ENCODE measurements around the gene PLCB1.

The PLCB1 gene

GRCh38 chr20:8474027-8474668 is 342.1 kb downstream of the PLCB1 start:
- TF ChIP-seq GATA3 (IDR thresholded peaks at IDR 0.05; ENCODE audit: low read depth, low read length) = no peak
- TF ChIP-seq GATA2 (IDR thresholded peaks at IDR 0.05; ENCODE audit: low read depth, low read length) = no peak

- TF ChIP-seq GATA2 (IDR thresholded peaks at IDR 0.05; ENCODE audit: low read depth, low read length) (no peak), GATA3 (IDR thresholded peaks at IDR 0.05; ENCODE audit: low read depth, low read length) (no peak)
Observed at GRCh38 chr20:8476021-8476420, 344.0 kb downstream of the PLCB1 start.

- TF ChIP-seq GATA2 (IDR thresholded peaks at IDR 0.05; ENCODE audit: low read depth, low read length) = no peak
- no peak for TF ChIP-seq GATA3 (IDR thresholded peaks at IDR 0.05; ENCODE audit: low read depth, low read length)
Observed at GRCh38 chr20:8480597-8480996, 348.5 kb downstream of the PLCB1 start.

- TF ChIP-seq GATA2 (IDR thresholded peaks at IDR 0.05; ENCODE audit: low read depth, low read length) (no peak), GATA3 (IDR thresholded peaks at IDR 0.05; ENCODE audit: low read depth, low read length) (no peak)
Observed at GRCh38 chr20:8487696-8488095, 355.6 kb downstream of the PLCB1 start.

GRCh38 chr20:8489094-8489883 is 357.2 kb downstream of the PLCB1 start:
- no peak for TF ChIP-seq GATA2 (IDR thresholded peaks at IDR 0.05; ENCODE audit: low read depth, low read length)
- TF ChIP-seq GATA3 (IDR thresholded peaks at IDR 0.05; ENCODE audit: low read depth, low read length) = no peak

GRCh38 chr20:8490076-8490830 is 358.2 kb downstream of the PLCB1 start:
- TF ChIP-seq GATA2 (IDR thresholded peaks at IDR 0.05; ENCODE audit: low read depth, low read length) = no peak
- TF ChIP-seq GATA3 (IDR thresholded peaks at IDR 0.05; ENCODE audit: low read depth, low read length) = no peak

- no peak for TF ChIP-seq GATA3 (IDR thresholded peaks at IDR 0.05; ENCODE audit: low read depth, low read length)
- TF ChIP-seq GATA2 (IDR thresholded peaks at IDR 0.05; ENCODE audit: low read depth, low read length) = no peak
Observed at GRCh38 chr20:8492173-8492572, 360.1 kb downstream of the PLCB1 start.

GRCh38 chr20:8498571-8498970 is 366.5 kb downstream of the PLCB1 start:
- TF ChIP-seq GATA3 (IDR thresholded peaks at IDR 0.05; ENCODE audit: low read depth, low read length) (no peak), GATA2 (IDR thresholded peaks at IDR 0.05; ENCODE audit: low read depth, low read length) (no peak)

- TF ChIP-seq GATA2 (IDR thresholded peaks at IDR 0.05; ENCODE audit: low read depth, low read length) = no peak
- TF ChIP-seq GATA3 (IDR thresholded peaks at IDR 0.05; ENCODE audit: low read depth, low read length) = no peak
Observed at GRCh38 chr20:8504030-8504429, 372.0 kb downstream of the PLCB1 start.

GRCh38 chr20:8505476-8506200 is 373.6 kb downstream of the PLCB1 start:
- TF ChIP-seq GATA2 (IDR thresholded peaks at IDR 0.05; ENCODE audit: low read depth, low read length) (no peak), GATA3 (IDR thresholded peaks at IDR 0.05; ENCODE audit: low read depth, low read length) (no peak)

- no peak for TF ChIP-seq GATA3 (IDR thresholded peaks at IDR 0.05; ENCODE audit: low read depth, low read length)
- TF ChIP-seq GATA2 (IDR thresholded peaks at IDR 0.05; ENCODE audit: low read depth, low read length) = no peak
Observed at GRCh38 chr20:8507231-8507630, 375.2 kb downstream of the PLCB1 start.

- peak; percentile 79 for TF ChIP-seq GATA2 (IDR thresholded peaks at IDR 0.05; ENCODE audit: low read depth, low read length)
- TF ChIP-seq GATA3 (IDR thresholded peaks at IDR 0.05; ENCODE audit: low read depth, low read length) = peak; percentile 95
Observed at GRCh38 chr20:8509809-8510208, 377.7 kb downstream of the PLCB1 start.

- no peak for TF ChIP-seq GATA3 (IDR thresholded peaks at IDR 0.05; ENCODE audit: low read depth, low read length)
- no peak for TF ChIP-seq GATA2 (IDR thresholded peaks at IDR 0.05; ENCODE audit: low read depth, low read length)
Observed at GRCh38 chr20:8510808-8511207, 378.7 kb downstream of the PLCB1 start.

- TF ChIP-seq GATA2 (IDR thresholded peaks at IDR 0.05; ENCODE audit: low read depth, low read length) = no peak
- no peak for TF ChIP-seq GATA3 (IDR thresholded peaks at IDR 0.05; ENCODE audit: low read depth, low read length)
Observed at GRCh38 chr20:8512003-8512402, 379.9 kb downstream of the PLCB1 start.
